Trophoblast cell (in vitro differentiated cells and primary cell): ENCODE results near the gene STXBP3.
A peak's percentile ranks its signal among the peaks of the same experiment; 100 is the strongest.

Experiments
- DNase-seq, 2 donors: peaks; one replicate each; pipeline ENCODE4 v3.0.0-alpha.2; 2016
- H2AFZ ChIP-seq: 2 replicates; pipeline ENCODE4 v1.6.1; 2013; ENCODE audit warnings: low read length, moderate library complexity, mild to moderate bottlenecking; ENCODE audit not compliant: insufficient read depth, poor library complexity
- H2AK5ac ChIP-seq: 2 replicates; pipeline ENCODE4 v1.6.1; 2013; ENCODE audit warnings: mild to moderate bottlenecking, low read length
- H2BK120ac ChIP-seq: 2 replicates; pipeline ENCODE4 v1.6.1; 2013; ENCODE audit warnings: low read length, mild to moderate bottlenecking, moderate library complexity; ENCODE audit not compliant: insufficient read depth, poor library complexity
- H2BK12ac ChIP-seq: 2 replicates; pipeline ENCODE4 v1.6.1; 2013; ENCODE audit warnings: mild to moderate bottlenecking, low read length, moderate library complexity
- H2BK5ac ChIP-seq: 2 replicates; pipeline ENCODE4 v1.6.1; 2013; ENCODE audit warnings: low read length, low read depth, moderate library complexity, mild to moderate bottlenecking; ENCODE audit not compliant: poor library complexity
- H3K14ac ChIP-seq: 2 replicates; pipeline ENCODE4 v1.6.1; 2013; ENCODE audit warnings: mild to moderate bottlenecking, low read length
- H3K18ac ChIP-seq: 2 replicates; pipeline ENCODE4 v1.6.1; 2013; ENCODE audit warnings: mild to moderate bottlenecking, low read length
- H3K23ac ChIP-seq: 2 replicates; pipeline ENCODE4 v1.6.1; 2013; ENCODE audit warnings: low read length
- H3K27ac ChIP-seq: 2 replicates; pipeline ENCODE4 v1.5.1; 2013; ENCODE audit warnings: low read depth, mild to moderate bottlenecking, inconsistent platforms, low read length, moderate library complexity
- H3K27me3 ChIP-seq: 2 replicates; pipeline ENCODE4 v1.6.1; 2013; ENCODE audit warnings: inconsistent platforms, mild to moderate bottlenecking, low read length, moderate library complexity; ENCODE audit not compliant: insufficient read depth
- H3K36me3 ChIP-seq, 2 experiments: 1 replicate in 1 of 2; 2 replicates in 1 of 2; pipeline ENCODE4 v1.6.1; 2013; ENCODE audit warnings: low read length in 2 of 2, mild to moderate bottlenecking in 2 of 2, moderate library complexity in 1 of 2; ENCODE audit not compliant: insufficient read depth in 2 of 2, control insufficient read depth in 1 of 2
- H3K4ac ChIP-seq: 2 replicates; pipeline ENCODE4 v1.6.1; 2013; ENCODE audit warnings: low read depth, mild to moderate bottlenecking, low read length, moderate library complexity
- H3K4me1 ChIP-seq, 2 experiments: 1 replicate in 1 of 2; 2 replicates in 1 of 2; pipeline ENCODE4 v1.6.1; 2013; ENCODE audit warnings: low read length in 2 of 2, mild to moderate bottlenecking in 2 of 2, moderate library complexity in 1 of 2; ENCODE audit not compliant: insufficient read depth in 2 of 2, control insufficient read depth in 1 of 2
- H3K4me2 ChIP-seq: 2 replicates; pipeline ENCODE4 v1.6.1; 2013; ENCODE audit warnings: inconsistent platforms, mild to moderate bottlenecking, low read length, moderate library complexity
- H3K4me3 ChIP-seq: 2 replicates; pipeline ENCODE4 v1.5.1; 2013; ENCODE audit warnings: mild to moderate bottlenecking, low read depth, low read length, inconsistent platforms
- H3K79me1 ChIP-seq: one replicate; pipeline ENCODE4 v1.6.1; 2013; ENCODE audit warnings: low read length
- H3K79me2 ChIP-seq: 2 replicates; pipeline ENCODE4 v1.6.1; 2013; ENCODE audit warnings: low read length, mild to moderate bottlenecking; ENCODE audit not compliant: control insufficient read depth, insufficient read depth, poor library complexity
- H3K9ac ChIP-seq: 2 replicates; pipeline ENCODE4 v1.6.1; 2013; ENCODE audit warnings: mild to moderate bottlenecking, low read length
- H3K9me3 ChIP-seq: 2 replicates; pipeline ENCODE4 v1.6.1; 2013; ENCODE audit warnings: low read depth, mild to moderate bottlenecking, control low read depth, inconsistent platforms, low read length; ENCODE audit not compliant: insufficient read depth
- H4K12ac ChIP-seq: 2 replicates; pipeline ENCODE4 v1.6.1; 2013; ENCODE audit warnings: low read depth, mild to moderate bottlenecking, low read length, moderate library complexity
- H4K8ac ChIP-seq: 2 replicates; pipeline ENCODE4 v1.6.1; 2013; ENCODE audit warnings: low read depth, mild to moderate bottlenecking, low read length, moderate library complexity
- H4K91ac ChIP-seq: one replicate; pipeline ENCODE4 v1.6.1; 2013; ENCODE audit warnings: low read depth, mild to moderate bottlenecking, low read length, moderate library complexity
- WGBS: extraction: QIAGEN DNeasy Blood & Tissue Kit; methylation state at CpG from one replicate; pipeline ENCODE4 v1.1.7; 2013; ENCODE audit warnings: missing lambda C conversion rate; ENCODE audit not compliant: insufficient read length, insufficient coverage; ENCODE audit errors: extremely low coverage; 5-methylcytosine and 5-hydroxymethylcytosine counted together

Gene STXBP3

DNA sequence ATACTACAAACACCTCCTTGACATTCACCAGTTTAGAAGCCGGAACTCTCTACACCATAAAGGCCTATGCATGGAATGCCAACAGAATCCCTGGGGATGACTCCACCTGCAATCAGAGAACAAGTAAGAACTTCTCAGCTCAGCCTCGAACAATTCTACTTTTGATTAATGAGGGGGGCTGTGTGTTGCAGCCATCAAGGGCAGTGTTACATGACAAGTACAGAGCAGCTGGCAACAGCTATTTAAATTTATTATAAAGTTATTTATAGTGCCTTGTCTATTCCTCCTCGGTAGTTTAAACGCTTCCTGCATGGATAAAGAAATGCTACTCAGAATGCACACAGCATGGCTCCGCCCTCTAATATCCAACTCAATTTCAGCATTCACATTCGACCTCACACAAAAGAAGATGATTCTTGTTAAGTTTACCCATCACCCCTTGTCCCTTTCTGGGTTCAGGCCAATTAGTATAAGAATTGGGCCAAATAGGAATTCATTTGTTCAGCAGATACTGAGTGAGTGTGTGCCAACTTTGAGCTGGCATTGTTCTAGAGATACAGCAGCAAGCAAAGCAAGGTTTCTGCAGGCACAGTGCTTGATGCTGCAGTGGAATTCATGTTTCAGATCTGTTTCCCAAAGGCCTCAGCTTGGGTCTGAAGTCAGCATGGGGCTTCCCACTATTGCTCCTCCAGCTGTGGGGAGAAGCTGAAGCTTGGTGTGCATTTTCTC is 27.4 kb upstream of the STXBP3 start:
- Histone ChIP-seq H3K9me3 (no peaks in the 10 kb centered on the region), H3K4ac (no peak overlapping the region), H4K12ac (no peak overlapping the region), H3K4me1 (peaks cover 8 to 9% of the 10 kb centered on the region in 2 experiments), H3K79me2 (peaks cover 2% of the 10 kb centered on the region), H2AFZ (no peak overlapping the region), H4K8ac (no peak overlapping the region), H3K4me2 (no peak overlapping the region), H3K79me1 (peaks cover 4% of the 10 kb centered on the region), H3K36me3 (no peaks in the 10 kb centered on the region), H3K27me3 (no peaks in the 10 kb centered on the region), H2BK120ac (no peak overlapping the region), H3K23ac (no peak overlapping the region), H3K27ac (no peak overlapping the region), H3K14ac (no peak overlapping the region), H3K4me3 (no peak overlapping the region), H2BK12ac (no peak overlapping the region), H2AK5ac (no peak overlapping the region), H4K91ac (no peak overlapping the region), H2BK5ac (no peak overlapping the region), H3K9ac (no peak overlapping the region), H3K18ac (no peak overlapping the region)
- no peak for DNase-seq
- WGBS, result no CpG with 5 or more reads among the region's 6 CpGs

GRCh38 chr1:108719656-108720435 is 26.6 kb upstream of the STXBP3 start:
- no peak overlapping the region for H3K23ac ChIP-seq
- H3K4ac ChIP-seq, result no peak overlapping the region
- no peak overlapping the region for H3K27ac ChIP-seq
- peak overlapping the region; percentile 17 for H4K8ac ChIP-seq
- H2BK12ac ChIP-seq, result no peak overlapping the region
- H3K18ac ChIP-seq, result no peak overlapping the region
- no peak overlapping the region for H3K14ac ChIP-seq
- no peak overlapping the region for H2AK5ac ChIP-seq
- H3K27me3 ChIP-seq, result no peaks in the 10 kb centered on the region
- no peak overlapping the region for H3K9ac ChIP-seq
- peaks cover 4% of the 10 kb centered on the region for H3K79me1 ChIP-seq
- no peak overlapping the region for H2BK5ac ChIP-seq
- peaks cover 2% of the 10 kb centered on the region for H3K79me2 ChIP-seq
- no peaks in the 10 kb centered on the region for H3K36me3 ChIP-seq
- H3K4me2 ChIP-seq, result no peak overlapping the region
- WGBS, result no CpG with 5 or more reads among the region's 8 CpGs
- peaks cover 8 to 9% of the 10 kb centered on the region in 2 experiments for H3K4me1 ChIP-seq
- peak; percentile 65 to 74 for DNase-seq
- no peak overlapping the region for H3K4me3 ChIP-seq
- no peak overlapping the region for H4K91ac ChIP-seq
- no peaks in the 10 kb centered on the region for H3K9me3 ChIP-seq
- no peak overlapping the region for H2BK120ac ChIP-seq
- H2AFZ ChIP-seq, result no peak overlapping the region
- no peak overlapping the region for H4K12ac ChIP-seq

DNA sequence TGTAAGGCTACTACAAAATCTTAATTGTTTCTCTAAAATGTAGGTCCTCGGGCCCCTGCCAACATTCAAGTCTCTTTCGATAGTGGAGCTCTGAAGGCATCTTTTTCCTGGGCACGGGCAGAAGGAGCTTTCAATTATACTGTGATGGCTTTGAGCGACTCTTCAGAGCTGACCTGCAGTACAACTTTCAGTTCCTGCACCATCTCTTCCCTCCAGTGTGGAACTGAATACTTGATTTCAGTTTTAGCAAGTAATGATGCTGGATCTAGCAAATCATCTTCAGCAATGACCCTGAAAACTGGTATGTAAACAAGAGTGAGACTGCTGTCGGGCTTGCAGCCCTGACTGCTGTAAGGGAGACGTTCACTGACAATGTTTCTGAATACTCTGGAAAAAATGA is 24.2 kb upstream of the STXBP3 start:
- H3K23ac ChIP-seq, result no peak overlapping the region
- no peak overlapping the region for H3K18ac ChIP-seq
- H2BK12ac ChIP-seq, result no peak overlapping the region
- H3K27ac ChIP-seq, result no peak overlapping the region
- H3K4ac ChIP-seq, result no peak overlapping the region
- H4K12ac ChIP-seq, result no peak overlapping the region
- H3K79me1 ChIP-seq, result peaks cover 4% of the 10 kb centered on the region
- H3K36me3 ChIP-seq, result no peaks in the 10 kb centered on the region
- H3K9me3 ChIP-seq, result no peaks in the 10 kb centered on the region
- peaks cover 2% of the 10 kb centered on the region for H3K79me2 ChIP-seq
- H4K91ac ChIP-seq, result no peak overlapping the region
- H2AK5ac ChIP-seq, result no peak overlapping the region
- no peak overlapping the region for H2BK120ac ChIP-seq
- no peak overlapping the region for H3K4me2 ChIP-seq
- no peak for DNase-seq
- H3K4me1 ChIP-seq, result peaks cover 10 to 13% of the 10 kb centered on the region in 2 experiments
- H3K14ac ChIP-seq, result no peak overlapping the region
- H4K8ac ChIP-seq, result no peak overlapping the region
- H3K9ac ChIP-seq, result no peak overlapping the region
- WGBS, result no CpG with 5 or more reads among the region's 6 CpGs
- no peak overlapping the region for H3K4me3 ChIP-seq
- H2BK5ac ChIP-seq, result no peak overlapping the region
- no peaks in the 10 kb centered on the region for H3K27me3 ChIP-seq
- no peak overlapping the region for H2AFZ ChIP-seq

DNA sequence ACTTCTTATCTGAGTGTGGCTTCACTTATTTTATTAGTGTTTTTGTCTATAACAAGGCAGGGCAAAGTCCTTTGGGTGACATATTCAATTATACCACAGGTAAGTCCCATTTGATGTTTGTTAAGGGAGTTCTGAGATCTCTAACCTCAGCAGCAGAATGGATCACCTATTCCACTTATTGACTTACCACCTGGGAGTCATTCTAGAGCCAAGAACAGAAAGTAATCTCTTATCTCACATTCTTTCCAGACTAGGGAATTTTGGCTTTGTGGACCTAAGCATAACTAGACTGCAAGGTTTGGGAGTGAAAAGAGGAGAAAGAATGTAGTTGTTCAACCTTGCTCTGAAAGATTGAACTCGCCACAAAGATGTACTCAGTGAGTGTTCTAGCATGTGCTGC is 20.6 kb upstream of the STXBP3 start:
- Histone ChIP-seq H3K4ac (no peak overlapping the region), H3K18ac (no peak overlapping the region), H3K4me1 (peaks cover 4 to 5% of the 10 kb centered on the region in 2 experiments), H2BK12ac (no peak overlapping the region), H3K14ac (no peak overlapping the region), H2BK120ac (no peak overlapping the region), H4K12ac (no peak overlapping the region), H3K4me3 (no peak overlapping the region), H3K79me2 (peaks cover under 1% of the 10 kb centered on the region), H4K8ac (no peak overlapping the region), H3K9ac (no peak overlapping the region), H2AK5ac (no peak overlapping the region), H2AFZ (no peak overlapping the region), H3K36me3 (no peaks in the 10 kb centered on the region), H3K27ac (no peak overlapping the region), H3K4me2 (no peak overlapping the region), H2BK5ac (no peak overlapping the region), H3K9me3 (peaks cover 5% of the 10 kb centered on the region), H4K91ac (no peak overlapping the region), H3K27me3 (no peaks in the 10 kb centered on the region), H3K23ac (no peak overlapping the region), H3K79me1 (peaks cover 1% of the 10 kb centered on the region)
- DNase-seq, result peak in 1 of 2 donors; percentile 85
- WGBS, result no CpG with 5 or more reads among the region's 1 CpG
